HepG2 (cell line): Measurements from ENCODE around the gene TFPI. TPM values are rescaled to one million over a fixed set of nuclear protein-coding genes. Genes with fewer than 3 reads are reported as not detected.
A peak's percentile ranks its signal among the peaks of the same experiment; 100 is the strongest.

Experiments
- ESRRA ChIP-seq: sonication (generic); formaldehyde crosslinking; IDR thresholded peaks from 2 replicates; pipeline ENCODE4 v1.5.1; 2020; ENCODE audit warnings: mild to moderate bottlenecking, low read depth, missing genetic modification reagents
- ETV6 ChIP-seq: sonication (generic); formaldehyde crosslinking; conservative IDR thresholded peaks from 2 replicates; pipeline ENCODE4 v1.4.0; 2020; ENCODE audit warnings: missing genetic modification reagents
- GABPB1 ChIP-seq: IDR thresholded peaks from 2 replicates; pipeline ENCODE4 v1.6.1; 2016; ENCODE audit warnings: mild to moderate bottlenecking, missing genetic modification reagents, moderate library complexity, missing compliant biosample characterization
- KLF16 ChIP-seq, 2 experiments: sonication (generic) in 1 of 2; formaldehyde crosslinking in 1 of 2; IDR thresholded peaks; 2 replicates each; pipeline versions ENCODE4 v1.6.1 to v1.8.0; 2016 to 2023; ENCODE audit warnings: missing genetic modification reagents in 2 of 2, missing compliant biosample characterization in 1 of 2
- MXD4 ChIP-seq: IDR thresholded peaks from 2 replicates; pipeline ENCODE4 v1.6.1; 2016; ENCODE audit warnings: mild to moderate bottlenecking, missing biosample characterization, missing genetic modification reagents
- MYC ChIP-seq: sonication (generic); formaldehyde crosslinking; IDR thresholded peaks from 2 replicates; pipeline ENCODE4 v1.9.0; 2021; ENCODE audit warnings: missing genetic modification reagents, borderline replicate concordance
- NFIC ChIP-seq: IDR thresholded peaks from 2 replicates; pipeline ENCODE4 v1.6.1; 2012; ENCODE audit warnings: mild to moderate bottlenecking, low read length, inconsistent platforms
- ONECUT2 ChIP-seq: sonication (generic); formaldehyde crosslinking; IDR thresholded peaks from 2 replicates; pipeline ENCODE4 v1.4.0; 2020; ENCODE audit warnings: missing genetic modification reagents
- PHF8 ChIP-seq: sonication (generic); formaldehyde crosslinking; IDR thresholded peaks from 2 replicates; pipeline ENCODE4 v1.5.0; 2020; ENCODE audit warnings: missing genetic modification reagents
- POLR2AphosphoS5 ChIP-seq: IDR thresholded peaks from 2 replicates; pipeline ENCODE4 v1.6.1; 2012; ENCODE audit warnings: low read depth, low read length
- PPARG ChIP-seq: conservative IDR thresholded peaks from 2 replicates; pipeline ENCODE4 v1.6.1; 2016; ENCODE audit warnings: missing biosample characterization, missing genetic modification reagents
- SIN3A ChIP-seq: IDR thresholded peaks from 2 replicates; pipeline ENCODE4 v1.6.1; 2011; ENCODE audit warnings: low read depth, mild to moderate bottlenecking, control low read depth, low read length, borderline replicate concordance
- SMYD3 ChIP-seq: sonication (generic); formaldehyde crosslinking; IDR thresholded peaks from 2 replicates; pipeline ENCODE4 v1.8.1; 2023; ENCODE audit warnings: mild to moderate bottlenecking, missing genetic modification reagents
- XRCC5 ChIP-seq: fragments of 200-400 bp; formaldehyde crosslinking; optimal IDR thresholded peaks from 2 replicates; pipeline ENCODE3; 2017; ENCODE audit warnings: mild to moderate bottlenecking, low read length
- ZNF333 ChIP-seq: sonication (generic); formaldehyde crosslinking; IDR thresholded peaks from 2 replicates; pipeline ENCODE4 v1.4.0; 2020; ENCODE audit warnings: mild to moderate bottlenecking, missing genetic modification reagents, borderline replicate concordance
- ZNF776 ChIP-seq: sonication (generic); formaldehyde crosslinking; IDR thresholded peaks from 2 replicates; pipeline ENCODE4 v1.4.0; 2020; ENCODE audit warnings: mild to moderate bottlenecking, missing genetic modification reagents
- polyA plus RNA-seq, 8 experiments: library from polyadenylated mRNA; depleted of rRNA in 3 of 8; stranded (reverse) in 7 of 8; unstranded in 1 of 8; fragments of >200 nt; fragmentation: Illumina TruSeq in 4 of 8; extraction: Trizol in 4 of 8; gene quantifications; 2 replicates each; pipeline versions ENCODE4 v1.2.1 to v1.2.3, GENCODE V29; 2011 to 2016; ENCODE audit warnings: low read depth in 4 of 8, missing spikeins in 1 of 8, mixed read lengths in 1 of 8; ENCODE audit not compliant: insufficient read depth in 1 of 8
- total RNA-seq, 5 experiments: library from RNA; depleted of rRNA; stranded (reverse); fragments of >200 nt; fragmentation: Illumina TruSeq; extraction: Trizol; gene quantifications; 2 replicates each; pipeline ENCODE4 v1.2.3, GENCODE V29; 2016; ENCODE audit warnings: low read depth in 1 of 5
- TF ChIP-seq, protein P1 (sequence below): sonication (generic); formaldehyde crosslinking; conservative IDR thresholded peaks from 2 replicates; pipeline ENCODE4 v1.8.0; 2022; ENCODE audit warnings: mild to moderate bottlenecking, moderate library complexity, missing genetic modification reagents
- TF ChIP-seq, protein P2 (sequence below), 2 experiments: fragments of 450-650 bp in 1 of 2; sonication (generic) in 1 of 2; formaldehyde crosslinking; IDR thresholded peaks; 2 replicates each; pipeline versions ENCODE4 v1.5.0 to v1.8.0; 2020 to 2022; ENCODE audit warnings: mild to moderate bottlenecking in 1 of 2, missing genetic modification reagents in 1 of 2
- TF ChIP-seq, protein P3 (sequence below): sonication (generic); formaldehyde crosslinking; IDR thresholded peaks from 2 replicates; pipeline ENCODE4 v1.4.0; 2020; ENCODE audit warnings: missing genetic modification reagents, borderline replicate concordance
- TF ChIP-seq, protein P4 (sequence below): sonication (generic); formaldehyde crosslinking; IDR thresholded peaks from 2 replicates; pipeline ENCODE4 v1.4.0; 2020; ENCODE audit warnings: missing genetic modification reagents, mild to moderate bottlenecking, borderline replicate concordance
- TF ChIP-seq, protein P5 (sequence below): sonication (generic); formaldehyde crosslinking; conservative IDR thresholded peaks from 2 replicates; pipeline ENCODE4 v1.4.0; 2020; ENCODE audit warnings: missing genetic modification reagents

The TFPI gene
- total and polyA plus RNA-seq, 2 of the 13 experiments (the other 11 are each of a cell fraction or from before 2014, with no cell fraction given): 301 to 436 TPM

DNA sequence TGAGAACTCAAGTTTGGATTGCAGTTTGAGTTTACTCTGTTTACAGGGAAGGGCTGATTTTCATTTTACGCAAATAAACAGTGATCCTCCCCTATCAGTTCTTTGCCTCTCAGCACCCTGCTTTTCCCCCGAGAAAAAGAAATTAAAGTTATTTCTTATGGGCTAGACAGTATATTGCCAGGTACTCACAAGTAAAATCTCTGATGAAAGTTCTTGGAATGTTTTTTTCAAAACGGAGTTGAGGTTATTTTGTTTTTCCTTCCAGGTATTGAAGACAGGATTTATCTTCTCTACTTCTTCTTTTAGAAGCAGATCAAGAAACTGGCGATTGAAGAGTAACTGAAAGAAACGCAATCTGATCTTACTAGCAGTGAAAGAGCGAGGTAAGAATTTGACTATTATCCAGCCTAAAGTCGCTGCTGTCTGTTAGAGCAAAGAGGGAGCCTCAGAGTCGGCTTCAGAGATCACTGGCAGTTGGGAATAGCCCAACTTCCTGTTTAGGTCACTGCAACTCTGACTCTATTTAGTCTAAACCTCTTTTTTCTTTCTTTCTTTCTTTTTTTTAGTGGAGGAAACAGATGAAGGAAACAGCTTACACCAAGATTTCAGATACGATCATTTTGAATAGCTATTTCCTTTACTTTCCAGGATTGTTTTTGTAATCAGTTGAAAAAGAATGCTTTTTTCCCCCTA is at the start of gene TFPI (continued):
- TF ChIP-seq, protein P1, sequence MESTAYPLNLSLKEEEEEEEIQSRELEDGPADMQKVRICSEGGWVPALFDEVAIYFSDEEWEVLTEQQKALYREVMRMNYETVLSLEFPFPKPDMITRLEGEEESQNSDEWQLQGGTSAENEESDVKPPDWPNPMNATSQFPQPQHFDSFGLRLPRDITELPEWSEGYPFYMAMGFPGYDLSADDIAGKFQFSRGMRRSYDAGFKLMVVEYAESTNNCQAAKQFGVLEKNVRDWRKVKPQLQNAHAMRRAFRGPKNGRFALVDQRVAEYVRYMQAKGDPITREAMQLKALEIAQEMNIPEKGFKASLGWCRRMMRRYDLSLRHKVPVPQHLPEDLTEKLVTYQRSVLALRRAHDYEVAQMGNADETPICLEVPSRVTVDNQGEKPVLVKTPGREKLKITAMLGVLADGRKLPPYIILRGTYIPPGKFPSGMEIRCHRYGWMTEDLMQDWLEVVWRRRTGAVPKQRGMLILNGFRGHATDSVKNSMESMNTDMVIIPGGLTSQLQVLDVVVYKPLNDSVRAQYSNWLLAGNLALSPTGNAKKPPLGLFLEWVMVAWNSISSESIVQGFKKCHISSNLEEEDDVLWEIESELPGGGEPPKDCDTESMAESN (CRISPR knock-in tag): 0 out of 2 replicates have a peak, but pooled peaks have one; percentile 39
- no peak for TF ChIP-seq XRCC5
- TF ChIP-seq ESRRA (CRISPR knock-in tag): no peak
- no peak for TF ChIP-seq ETV6
- TF ChIP-seq, protein P2, sequence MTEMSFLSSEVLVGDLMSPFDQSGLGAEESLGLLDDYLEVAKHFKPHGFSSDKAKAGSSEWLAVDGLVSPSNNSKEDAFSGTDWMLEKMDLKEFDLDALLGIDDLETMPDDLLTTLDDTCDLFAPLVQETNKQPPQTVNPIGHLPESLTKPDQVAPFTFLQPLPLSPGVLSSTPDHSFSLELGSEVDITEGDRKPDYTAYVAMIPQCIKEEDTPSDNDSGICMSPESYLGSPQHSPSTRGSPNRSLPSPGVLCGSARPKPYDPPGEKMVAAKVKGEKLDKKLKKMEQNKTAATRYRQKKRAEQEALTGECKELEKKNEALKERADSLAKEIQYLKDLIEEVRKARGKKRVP (CRISPR knock-in tag; IDR thresholded peaks at IDR 0.05): 0 out of 4 replicates have a peak, but pooled peaks of 1 of the 2 experiments have one; percentile 26
- TF ChIP-seq SMYD3 (CRISPR knock-in tag): 0 out of 2 replicates have a peak, but pooled peaks have one; percentile 26
- peak in 1 of 2 experiments; percentile 18; a peak in 1 of 4 replicates for TF ChIP-seq KLF16 (CRISPR knock-in tag; IDR thresholded peaks at IDR 0.05)
- TF ChIP-seq, protein P3, sequence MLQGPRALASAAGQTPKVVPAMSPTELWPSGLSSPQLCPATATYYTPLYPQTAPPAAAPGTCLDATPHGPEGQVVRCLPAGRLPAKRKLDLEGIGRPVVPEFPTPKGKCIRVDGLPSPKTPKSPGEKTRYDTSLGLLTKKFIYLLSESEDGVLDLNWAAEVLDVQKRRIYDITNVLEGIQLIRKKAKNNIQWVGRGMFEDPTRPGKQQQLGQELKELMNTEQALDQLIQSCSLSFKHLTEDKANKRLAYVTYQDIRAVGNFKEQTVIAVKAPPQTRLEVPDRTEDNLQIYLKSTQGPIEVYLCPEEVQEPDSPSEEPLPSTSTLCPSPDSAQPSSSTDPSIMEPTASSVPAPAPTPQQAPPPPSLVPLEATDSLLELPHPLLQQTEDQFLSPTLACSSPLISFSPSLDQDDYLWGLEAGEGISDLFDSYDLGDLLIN: no peak
- TF ChIP-seq, protein P4, sequence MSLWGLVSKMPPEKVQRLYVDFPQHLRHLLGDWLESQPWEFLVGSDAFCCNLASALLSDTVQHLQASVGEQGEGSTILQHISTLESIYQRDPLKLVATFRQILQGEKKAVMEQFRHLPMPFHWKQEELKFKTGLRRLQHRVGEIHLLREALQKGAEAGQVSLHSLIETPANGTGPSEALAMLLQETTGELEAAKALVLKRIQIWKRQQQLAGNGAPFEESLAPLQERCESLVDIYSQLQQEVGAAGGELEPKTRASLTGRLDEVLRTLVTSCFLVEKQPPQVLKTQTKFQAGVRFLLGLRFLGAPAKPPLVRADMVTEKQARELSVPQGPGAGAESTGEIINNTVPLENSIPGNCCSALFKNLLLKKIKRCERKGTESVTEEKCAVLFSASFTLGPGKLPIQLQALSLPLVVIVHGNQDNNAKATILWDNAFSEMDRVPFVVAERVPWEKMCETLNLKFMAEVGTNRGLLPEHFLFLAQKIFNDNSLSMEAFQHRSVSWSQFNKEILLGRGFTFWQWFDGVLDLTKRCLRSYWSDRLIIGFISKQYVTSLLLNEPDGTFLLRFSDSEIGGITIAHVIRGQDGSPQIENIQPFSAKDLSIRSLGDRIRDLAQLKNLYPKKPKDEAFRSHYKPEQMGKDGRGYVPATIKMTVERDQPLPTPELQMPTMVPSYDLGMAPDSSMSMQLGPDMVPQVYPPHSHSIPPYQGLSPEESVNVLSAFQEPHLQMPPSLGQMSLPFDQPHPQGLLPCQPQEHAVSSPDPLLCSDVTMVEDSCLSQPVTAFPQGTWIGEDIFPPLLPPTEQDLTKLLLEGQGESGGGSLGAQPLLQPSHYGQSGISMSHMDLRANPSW: no peak
- no peak for TF ChIP-seq ZNF776 (CRISPR knock-in tag)
- TF ChIP-seq ONECUT2: no peak
- no peak for TF ChIP-seq ZNF333 (CRISPR knock-in tag)
- TF ChIP-seq SIN3A: 0 out of 2 replicates have a peak, but pooled peaks have one; percentile 13
- TF ChIP-seq PHF8 (CRISPR knock-in tag): peak; percentile 32; the same call in 1 of the 2 replicates
- TF ChIP-seq MYC (CRISPR knock-in tag): no peak
- TF ChIP-seq POLR2AphosphoS5: peak; percentile 75
- TF ChIP-seq, protein P5, sequence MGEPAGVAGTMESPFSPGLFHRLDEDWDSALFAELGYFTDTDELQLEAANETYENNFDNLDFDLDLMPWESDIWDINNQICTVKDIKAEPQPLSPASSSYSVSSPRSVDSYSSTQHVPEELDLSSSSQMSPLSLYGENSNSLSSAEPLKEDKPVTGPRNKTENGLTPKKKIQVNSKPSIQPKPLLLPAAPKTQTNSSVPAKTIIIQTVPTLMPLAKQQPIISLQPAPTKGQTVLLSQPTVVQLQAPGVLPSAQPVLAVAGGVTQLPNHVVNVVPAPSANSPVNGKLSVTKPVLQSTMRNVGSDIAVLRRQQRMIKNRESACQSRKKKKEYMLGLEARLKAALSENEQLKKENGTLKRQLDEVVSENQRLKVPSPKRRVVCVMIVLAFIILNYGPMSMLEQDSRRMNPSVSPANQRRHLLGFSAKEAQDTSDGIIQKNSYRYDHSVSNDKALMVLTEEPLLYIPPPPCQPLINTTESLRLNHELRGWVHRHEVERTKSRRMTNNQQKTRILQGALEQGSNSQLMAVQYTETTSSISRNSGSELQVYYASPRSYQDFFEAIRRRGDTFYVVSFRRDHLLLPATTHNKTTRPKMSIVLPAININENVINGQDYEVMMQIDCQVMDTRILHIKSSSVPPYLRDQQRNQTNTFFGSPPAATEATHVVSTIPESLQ (CRISPR knock-in tag): no peak
- TF ChIP-seq NFIC: 0 out of 2 replicates have a peak, but pooled peaks have one; percentile 44
- TF ChIP-seq PPARG: no peak
- peak; percentile 30; the same call in 1 of the 2 replicates for TF ChIP-seq MXD4 (CRISPR knock-in tag)
- TF ChIP-seq GABPB1 (CRISPR knock-in tag): peak; percentile 48
